Measurements from ENCODE around the gene NAA40. TPM values are rescaled to one million over a fixed set of nuclear protein-coding genes. Genes with fewer than 3 reads are reported as not detected.

The NAA40 gene
- 10 to 100 TPM in 1 of 4 donors, 1 to 10 TPM in 3; 4.6 to 11.2 (median 7.4) TPM for total RNA-seq

- TF ChIP-seq, protein P1, sequence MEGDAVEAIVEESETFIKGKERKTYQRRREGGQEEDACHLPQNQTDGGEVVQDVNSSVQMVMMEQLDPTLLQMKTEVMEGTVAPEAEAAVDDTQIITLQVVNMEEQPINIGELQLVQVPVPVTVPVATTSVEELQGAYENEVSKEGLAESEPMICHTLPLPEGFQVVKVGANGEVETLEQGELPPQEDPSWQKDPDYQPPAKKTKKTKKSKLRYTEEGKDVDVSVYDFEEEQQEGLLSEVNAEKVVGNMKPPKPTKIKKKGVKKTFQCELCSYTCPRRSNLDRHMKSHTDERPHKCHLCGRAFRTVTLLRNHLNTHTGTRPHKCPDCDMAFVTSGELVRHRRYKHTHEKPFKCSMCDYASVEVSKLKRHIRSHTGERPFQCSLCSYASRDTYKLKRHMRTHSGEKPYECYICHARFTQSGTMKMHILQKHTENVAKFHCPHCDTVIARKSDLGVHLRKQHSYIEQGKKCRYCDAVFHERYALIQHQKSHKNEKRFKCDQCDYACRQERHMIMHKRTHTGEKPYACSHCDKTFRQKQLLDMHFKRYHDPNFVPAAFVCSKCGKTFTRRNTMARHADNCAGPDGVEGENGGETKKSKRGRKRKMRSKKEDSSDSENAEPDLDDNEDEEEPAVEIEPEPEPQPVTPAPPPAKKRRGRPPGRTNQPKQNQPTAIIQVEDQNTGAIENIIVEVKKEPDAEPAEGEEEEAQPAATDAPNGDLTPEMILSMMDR (IDR thresholded peaks at IDR 0.05; ENCODE audit: low read depth): no peak
Measured at GRCh38 chr11:63938479-63939396, at the start of gene NAA40. Gene NAA40 (plus strand): TSS chr11:63939002. CDS start chr11:63939097, 95 bp downstream.

DNA sequence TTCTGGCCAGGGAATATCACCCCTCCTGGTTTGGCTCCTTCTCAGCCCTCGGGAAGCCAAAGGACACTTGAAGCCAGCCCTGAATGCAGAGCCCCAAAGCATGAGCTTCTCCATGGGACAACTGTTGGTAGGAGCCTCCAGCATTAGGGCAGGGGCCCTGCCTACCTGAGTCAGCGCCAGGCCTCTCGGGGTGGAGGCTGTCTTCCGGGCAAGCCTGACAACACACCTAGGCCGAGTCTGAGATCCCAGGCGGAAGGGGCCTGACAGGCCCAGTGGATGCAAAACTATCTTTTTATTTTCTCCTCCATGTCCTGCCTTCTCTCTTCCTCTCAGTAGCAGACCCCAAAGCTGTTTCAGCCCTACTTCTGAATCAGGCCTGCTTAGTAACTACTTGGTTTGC is 49.5 kb upstream of the NAA40 start:
- TF ChIP-seq, protein P1 (IDR thresholded peaks at IDR 0.05; ENCODE audit: low read depth): no peak

GRCh38 chr11:63890368-63890767 is 48.4 kb upstream of the NAA40 start:
- TF ChIP-seq, protein P1 (IDR thresholded peaks at IDR 0.05; ENCODE audit: low read depth): no peak

DNA sequence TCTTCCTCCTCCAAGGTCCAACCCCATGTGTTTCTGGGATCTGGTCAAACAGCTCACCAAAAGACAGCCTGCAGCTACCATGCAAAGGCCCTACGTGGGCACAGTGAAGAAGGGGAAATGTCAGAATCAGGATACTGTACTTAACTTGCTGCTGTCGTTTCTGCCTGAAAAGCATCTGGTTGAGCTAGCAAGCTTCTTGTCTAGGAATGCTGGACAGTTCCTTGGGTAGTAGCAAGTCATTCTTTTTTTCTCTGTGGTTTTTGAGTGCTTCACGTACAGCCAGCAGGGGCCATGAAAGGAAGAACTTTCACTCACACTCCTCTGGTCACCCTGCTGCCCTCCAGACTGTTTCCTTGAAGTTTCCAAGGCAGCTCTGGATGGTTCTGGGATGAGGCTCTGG is 46.6 kb upstream of the NAA40 start:
- TF ChIP-seq, protein P1 (IDR thresholded peaks at IDR 0.05; ENCODE audit: low read depth): no peak

- TF ChIP-seq, protein P1 (IDR thresholded peaks at IDR 0.05; ENCODE audit: low read depth): no peak
Measured at GRCh38 chr11:63893355-63893754, 45.4 kb upstream of the NAA40 start.

GRCh38 chr11:63896071-63896470 is 42.7 kb upstream of the NAA40 start:
- TF ChIP-seq, protein P1 (IDR thresholded peaks at IDR 0.05; ENCODE audit: low read depth): no peak

- TF ChIP-seq, protein P1 (IDR thresholded peaks at IDR 0.05; ENCODE audit: low read depth): no peak
Measured at GRCh38 chr11:63897459-63898146, 41.2 kb upstream of the NAA40 start.
